ENCODE results near the gene SPIRE1.

Gene SPIRE1

DNA sequence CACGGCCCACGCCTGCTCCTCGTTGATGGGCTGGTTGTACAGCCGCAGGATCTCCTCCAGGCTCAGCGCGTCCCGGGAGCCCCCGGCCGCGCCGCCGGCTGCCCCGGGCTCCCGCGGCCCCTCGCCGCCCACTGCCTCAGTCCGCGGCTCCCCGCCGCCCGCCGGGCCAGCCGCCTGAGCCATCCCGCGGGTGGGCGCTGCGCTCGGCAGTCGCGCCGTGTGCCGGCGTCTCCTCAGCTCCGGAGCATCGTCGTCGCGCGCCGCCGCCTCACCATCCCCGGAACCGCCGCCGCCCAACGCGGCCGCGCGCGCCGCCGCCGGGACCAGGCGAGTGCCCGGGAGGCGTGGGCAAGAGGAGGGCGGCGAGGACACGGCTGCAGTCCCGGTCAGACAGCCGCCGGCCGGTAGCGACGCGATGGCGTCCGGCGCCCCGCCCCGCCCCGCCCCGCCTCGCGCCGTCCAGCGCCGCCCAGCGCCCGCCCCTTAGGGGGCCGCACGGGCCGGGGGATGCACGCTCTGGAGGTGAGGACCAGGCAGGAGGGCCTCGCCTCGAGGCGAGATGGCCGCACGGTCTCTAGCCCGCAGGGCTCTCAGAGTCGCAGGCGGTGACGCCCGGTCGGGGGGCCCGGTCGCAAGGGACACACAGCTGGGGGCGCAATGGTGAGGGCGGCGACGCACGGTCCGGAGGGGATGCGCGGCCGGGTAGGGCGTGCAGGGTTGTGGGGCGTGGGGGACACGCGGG is at the start of gene SPIRE1:
SPIRE1 (minus strand) TSS at position 424 of the 742 bp plus-strand sequence; CDS start at position 183, 241 bp downstream.
- DNase-seq = peak; percentile 46

DNA sequence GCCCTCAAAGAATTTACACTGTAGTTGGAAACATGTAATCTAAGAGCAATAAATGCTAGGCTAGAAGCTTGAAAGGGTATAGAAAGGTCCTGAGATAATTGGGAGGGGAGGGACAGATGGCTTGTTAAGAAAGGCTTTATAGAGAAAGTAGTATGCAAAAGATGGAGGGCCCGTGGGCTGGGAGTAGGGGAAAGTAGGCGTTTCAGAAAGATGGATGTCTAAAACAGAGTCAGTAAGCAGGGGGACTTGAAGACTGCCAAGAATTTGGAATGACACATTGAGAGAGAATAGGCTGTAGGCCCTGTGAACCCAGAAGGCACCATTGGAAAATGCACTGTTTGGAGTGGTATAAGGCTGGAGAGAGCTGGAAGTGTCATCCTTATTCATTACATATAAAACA is 45.8 kb upstream of the SPIRE1 start:
- no peak for DNase-seq

DNA sequence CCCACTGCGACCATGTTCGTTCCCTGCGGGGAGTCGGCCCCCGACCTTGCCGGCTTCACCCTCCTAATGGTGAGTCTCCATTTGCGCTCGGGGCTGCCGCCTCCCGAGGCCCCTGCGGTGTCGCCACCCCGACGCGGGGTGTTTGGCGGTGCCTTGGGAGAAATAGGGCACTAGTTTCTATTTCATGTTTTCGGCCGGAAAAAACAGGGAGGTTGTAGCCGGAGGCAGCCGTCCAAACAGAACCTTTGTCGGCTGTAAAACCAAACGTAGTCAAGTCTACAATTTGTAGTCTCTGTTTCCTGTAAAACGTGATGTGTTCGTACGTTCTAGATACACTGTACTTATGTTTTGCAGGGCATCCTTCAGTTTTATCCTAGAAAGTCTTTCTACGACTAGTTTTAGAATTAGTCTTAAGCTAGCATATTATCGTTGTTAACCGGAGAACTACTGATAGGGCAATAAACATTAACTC is 45.2 kb upstream of the SPIRE1 start:
- no peak for DNase-seq

DNA sequence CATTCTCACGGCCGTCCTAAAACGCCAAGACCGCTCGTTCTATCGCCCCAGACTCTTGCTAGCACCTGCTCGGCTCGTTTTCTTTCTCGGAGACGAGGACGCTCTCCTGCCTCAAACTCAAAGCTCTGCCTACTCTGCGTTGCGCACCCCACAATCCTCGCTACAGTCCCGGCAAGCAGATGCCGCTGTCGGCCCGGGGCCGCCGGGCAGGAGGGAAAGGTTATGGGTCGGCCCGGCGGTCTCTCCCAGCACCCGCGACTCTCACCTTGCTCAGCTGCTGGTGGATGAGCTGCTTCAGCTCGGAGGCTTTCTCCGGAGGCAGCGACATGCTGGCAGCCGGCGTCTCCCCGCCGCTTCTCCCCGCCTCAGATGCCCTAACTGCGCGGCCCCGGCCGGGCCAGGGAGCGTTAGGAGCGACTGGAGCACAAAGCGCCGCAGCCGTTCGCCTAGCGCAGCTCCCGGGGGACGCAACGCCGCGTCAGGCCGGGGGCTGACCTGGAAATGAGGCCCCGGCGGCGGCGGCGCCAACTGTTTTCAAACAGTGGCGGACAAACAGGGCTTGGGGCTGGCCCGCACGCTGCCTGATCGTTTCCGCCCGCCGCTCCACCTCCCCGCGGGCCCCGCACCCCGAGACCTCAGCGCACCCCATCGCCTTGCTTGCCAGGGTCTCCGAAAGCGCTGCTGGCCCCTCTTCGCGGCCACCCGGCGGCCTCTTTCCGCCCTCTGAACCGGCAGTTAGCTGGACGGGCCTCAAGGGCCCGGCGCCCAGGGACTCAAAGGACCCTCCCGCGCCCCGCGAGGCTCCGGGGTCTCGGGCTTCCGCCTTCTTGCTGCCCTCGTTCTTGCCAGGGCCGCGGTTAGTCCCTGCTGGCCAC is 44.6 kb upstream of the SPIRE1 start, which contains the start of the genes CEP76 and PSMG2:
CEP76 (minus strand) TSS at position 503 of the 875 bp plus-strand sequence; CDS start at position 328, 175 bp downstream.
PSMG2 (plus strand) TSS at position 822 of the 875 bp plus-strand sequence. CDS start 66 bp downstream, outside the sequence.
- peak; percentile 88 for DNase-seq

DNA sequence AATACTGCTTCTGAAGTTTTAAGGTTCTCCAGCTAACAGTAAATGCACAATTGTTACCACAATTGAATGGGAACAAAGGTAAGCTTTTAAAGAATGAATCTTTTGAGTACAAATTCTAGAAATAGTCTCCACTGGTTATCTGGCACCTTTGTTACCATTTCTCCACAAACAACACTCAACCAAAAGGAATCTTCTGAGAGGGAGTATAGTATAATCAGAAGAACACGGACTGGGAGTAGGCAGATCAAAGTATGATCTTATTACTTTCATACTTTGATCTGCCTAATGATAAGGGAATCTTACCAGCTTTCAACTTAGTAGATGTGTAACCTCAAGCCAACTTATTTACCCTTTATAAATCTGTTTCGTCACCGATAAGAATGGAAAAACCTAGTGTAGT is 43.3 kb upstream of the SPIRE1 start:
- DNase-seq = no peak

DNA sequence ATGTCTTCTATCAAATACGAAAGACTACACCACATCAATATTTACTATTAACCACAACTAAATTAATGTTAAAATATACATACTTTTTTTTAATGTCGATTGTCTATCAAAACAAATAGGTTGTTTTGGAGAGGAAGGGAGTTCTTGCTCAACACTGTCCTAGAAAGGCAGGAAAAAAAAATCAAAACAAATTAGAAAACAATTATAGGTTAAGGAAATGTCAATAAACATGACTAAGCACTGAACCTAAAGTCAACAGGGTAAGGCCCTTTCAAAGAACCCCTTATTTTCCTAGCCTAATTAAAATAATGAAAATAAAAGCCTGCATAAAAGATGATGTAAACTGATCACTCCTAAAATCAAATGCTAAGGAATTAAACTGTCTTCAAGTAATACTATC is 41.8 kb upstream of the SPIRE1 start:
- DNase-seq = no peak

DNA sequence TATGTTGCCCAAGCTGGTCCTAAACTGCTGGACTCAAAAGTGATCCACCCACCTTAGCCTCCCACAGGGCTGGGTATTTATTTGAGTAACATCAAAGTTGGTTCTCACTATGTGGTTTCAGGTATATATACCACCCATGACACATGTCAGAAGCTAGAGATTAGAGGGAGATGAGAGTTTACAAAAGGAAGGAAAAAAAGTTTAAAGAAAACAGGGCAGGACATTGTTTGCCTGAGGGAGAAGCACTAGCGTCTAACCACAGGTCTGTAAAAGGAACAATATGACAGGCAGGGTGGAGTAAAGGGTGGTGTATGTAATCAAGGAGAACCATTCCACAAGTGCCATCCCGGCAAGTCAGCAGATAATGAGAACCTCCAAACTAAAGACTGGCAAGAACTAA is 36.1 kb upstream of the SPIRE1 start:
- no peak for DNase-seq

DNA sequence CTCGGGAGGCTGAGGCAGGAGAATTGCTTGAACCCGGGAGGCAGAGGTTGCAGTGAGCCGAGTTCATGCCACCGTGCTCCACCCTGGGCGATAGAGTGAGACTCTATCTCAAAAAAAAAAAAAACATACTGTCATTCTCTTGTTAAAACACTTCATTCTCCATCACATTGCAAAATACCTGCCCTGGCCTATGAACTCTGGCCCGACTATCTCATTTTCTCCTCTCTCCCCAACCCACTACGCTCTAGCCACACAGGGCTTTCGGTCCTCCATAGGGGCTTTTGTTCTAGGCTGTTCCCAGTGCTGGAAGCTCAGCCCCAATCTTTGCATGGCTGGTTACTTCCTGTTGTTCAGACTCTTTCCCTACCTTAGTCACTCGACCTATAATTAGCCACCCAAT is 34.3 kb upstream of the SPIRE1 start:
- DNase-seq = no peak

DNA sequence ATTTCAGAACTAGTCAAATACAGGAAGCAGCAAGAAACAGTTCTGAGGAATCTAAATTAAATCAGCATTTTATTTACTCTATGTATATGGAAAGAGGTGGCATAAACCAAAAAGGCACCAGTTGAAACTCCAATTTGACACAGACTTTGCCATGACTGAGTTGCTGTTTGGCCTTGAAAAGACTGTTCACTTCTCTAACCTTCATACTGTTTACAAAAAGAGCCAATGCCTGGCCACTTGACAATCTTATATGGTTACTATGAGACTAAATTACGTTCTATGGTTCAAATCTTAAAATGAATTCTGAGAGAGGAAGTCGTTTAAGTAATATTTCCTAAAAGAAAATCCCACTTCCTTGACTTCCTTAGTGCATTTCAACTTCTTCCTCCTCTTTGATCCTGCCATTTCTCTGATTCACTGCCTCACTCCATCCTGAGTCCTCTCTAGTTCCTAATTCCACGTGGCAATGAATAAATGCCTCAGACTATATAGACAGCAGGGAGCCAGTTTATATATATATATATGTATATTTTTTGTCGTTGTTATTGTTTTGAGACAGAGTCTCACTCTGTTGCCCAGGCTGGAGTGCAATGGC is 31.4 kb upstream of the SPIRE1 start:
- DNase-seq = no peak

DNA sequence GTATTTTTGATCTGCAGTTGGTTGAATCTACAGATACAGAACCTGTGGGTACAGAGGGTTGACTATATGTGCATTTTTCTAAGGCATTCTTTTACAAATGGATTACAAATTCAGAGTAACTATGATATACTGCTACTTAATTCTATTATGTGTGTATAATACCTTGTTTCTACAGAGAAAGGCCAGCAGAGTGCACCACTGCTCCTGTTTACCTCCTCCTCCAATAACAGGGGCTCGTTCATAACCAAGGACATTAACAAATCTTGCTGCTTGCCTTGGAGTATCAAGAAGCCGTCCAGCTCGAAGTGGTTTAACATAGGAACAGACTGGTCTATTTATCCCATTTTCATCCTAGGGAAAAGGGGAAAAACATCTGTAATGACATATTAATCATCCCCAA is 28.2 kb upstream of the SPIRE1 start:
- no peak for DNase-seq

DNA sequence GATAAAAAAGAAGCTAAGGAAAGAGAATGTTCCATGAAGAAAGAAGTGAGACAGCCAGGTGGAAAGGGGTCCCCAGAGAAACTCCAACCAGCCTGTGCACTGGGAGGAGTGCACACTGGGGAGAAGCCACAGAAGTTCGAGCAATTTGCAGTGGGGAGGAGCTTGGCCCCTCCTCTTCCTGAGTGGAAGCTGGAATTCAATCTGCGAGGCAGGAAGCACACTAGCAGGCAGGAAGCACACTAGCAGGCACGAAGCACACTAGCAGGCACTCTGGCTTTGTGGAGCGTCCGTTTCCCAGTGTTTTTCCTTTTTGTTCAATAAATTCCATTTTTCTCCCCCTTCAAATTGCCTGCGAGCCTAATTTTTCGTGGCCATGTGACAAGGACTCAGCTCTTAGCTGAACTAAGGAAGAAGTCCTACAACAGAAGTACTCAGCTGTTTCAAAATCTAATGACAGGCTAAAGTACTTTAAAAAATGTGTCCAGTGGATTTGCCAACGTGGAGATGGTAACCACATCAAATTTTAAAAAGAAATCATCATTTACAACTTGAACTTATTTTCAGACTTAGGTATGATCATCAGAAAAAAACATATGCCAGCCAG is 21.4 kb upstream of the SPIRE1 start:
- no peak for DNase-seq

DNA sequence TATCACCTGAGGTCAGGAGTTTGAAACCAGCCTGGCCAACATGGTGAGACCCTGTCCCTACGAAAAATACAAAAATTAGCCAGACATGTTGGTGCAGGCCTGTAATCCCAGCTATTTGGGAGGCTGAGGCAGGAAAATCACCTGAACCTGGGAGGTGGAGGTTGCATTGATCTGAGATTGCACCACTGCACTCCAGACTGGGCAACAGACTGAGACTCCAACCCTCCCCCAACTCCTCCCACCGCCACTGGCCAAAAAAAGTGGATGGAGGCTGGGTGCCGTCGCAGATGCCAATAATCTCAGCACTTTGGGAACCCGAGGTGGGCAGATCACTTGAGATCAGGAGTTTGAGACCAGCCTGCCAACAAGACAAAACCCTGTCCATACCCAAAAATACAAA is 10.1 kb upstream of the SPIRE1 start:
- DNase-seq = no peak

DNA sequence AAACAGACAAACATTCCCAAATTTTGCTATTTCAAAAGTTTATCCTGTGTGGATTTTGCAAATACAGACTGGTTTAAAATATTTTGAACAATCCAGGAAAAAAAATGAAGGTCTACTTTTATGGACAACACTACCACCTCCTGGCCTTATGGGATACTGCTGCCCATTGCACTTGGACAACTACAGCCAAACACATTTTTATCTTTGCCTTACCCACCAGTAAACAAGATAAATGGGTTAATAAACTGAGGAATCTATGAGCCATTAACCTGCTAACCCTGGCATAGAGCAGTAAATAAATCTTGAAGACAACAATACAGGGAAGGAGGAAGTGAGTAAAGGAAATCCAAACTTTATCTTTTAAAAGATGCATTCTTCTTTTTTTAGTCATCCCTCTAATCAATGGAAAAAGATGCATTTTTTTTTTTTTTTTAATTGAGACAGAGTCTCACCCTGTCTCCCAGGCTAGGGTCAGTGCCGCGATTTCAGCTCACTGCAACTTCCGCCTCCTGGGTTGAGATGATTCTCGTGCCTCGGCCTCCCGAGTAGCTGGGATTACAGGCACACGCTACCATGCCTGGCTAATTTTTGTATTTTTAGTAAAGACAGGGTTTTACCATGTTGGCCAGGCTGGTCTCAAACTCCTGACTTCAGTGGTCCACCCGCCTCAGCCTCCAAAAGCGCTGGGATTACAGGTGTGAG is 2.1 kb upstream of the SPIRE1 start:
- peak; percentile 62 for DNase-seq

DNA sequence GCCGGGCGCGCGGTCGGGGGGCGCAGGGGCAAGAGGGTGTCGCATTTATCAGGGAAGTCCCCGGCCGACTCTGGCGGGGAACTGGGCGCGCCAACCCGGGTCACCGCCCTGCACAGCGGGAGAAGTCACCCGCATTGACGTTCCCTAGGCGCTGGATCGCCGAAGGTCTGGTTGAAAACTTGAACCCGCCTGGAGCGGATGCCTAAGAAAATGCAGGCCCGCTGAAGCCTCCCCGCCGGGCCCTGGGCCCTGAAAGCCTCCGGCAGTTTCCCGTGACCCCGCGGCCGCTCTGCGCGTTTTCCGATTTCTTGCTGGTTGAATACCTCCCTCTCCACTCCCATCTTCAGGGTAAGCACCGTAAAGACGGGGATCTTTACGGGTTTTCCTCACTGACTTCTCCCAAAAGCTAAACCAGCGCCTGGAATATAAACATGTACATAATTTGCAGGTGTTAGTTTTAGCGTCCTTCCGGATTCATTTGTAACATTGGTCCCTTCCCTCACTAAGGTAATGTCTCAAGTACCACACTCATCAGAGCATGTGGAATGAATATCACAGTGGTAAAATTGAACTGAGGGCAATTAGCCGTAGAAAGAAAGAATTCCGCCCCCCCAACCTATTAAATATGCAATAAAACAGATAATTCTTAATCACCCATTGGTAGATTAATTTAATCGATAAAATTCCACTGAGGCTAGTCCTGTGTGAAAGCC is 675 bp upstream of the SPIRE1 start:
- DNase-seq = peak; percentile 38

DNA sequence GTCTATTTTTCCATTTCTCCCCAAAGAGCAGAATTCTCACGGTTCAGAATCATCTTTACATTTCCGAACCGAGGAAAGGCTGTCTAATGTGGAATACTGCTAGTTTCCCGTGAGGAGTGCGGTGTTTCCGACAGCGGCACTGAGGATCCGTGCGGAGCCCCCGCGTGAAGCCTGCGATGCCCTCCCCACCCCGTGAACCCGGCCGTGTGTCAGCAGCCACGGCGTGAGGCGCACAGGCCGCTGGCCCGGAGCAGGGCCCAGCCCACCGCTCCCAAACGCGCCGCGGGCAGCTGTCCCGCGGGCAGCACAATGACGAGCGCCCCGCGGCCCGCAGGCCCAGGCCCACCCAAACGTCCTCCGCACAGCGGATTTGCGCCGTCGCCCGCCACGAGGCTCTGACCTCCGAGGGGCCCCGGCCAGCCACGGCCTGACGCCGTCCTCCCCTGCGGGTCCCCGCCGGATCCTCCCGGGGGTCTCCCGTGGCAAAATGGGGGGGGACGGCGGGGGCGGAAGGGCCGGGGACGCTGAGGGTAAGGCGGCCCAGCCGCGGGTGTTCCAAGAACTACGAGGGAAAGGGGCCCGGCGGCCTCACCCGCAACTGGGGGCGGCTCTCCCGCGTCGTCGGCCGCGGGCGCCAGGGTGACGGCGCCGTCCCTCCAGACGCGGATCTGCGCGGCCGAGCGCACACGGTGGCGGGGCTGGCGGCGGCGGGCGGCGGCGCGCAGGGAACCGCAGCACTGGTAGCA is 796 bp downstream of the SPIRE1 start:
- peak; percentile 38 for DNase-seq

DNA sequence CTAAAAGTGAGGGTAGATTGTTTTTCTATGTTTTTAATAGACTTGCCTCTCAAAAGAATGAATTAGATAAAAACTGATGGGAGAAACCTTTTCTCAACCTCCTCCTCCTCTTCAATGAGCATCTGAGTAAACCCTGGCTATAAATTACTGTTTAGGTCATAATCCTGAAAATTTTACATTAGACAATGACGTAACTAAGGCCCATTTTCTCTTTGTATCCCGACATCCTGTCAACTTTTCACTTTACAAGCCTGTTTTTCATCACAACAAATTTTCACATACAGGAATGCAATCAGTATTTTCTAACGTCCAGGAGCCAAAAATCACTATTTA is 1.3 kb downstream of the SPIRE1 start:
- no peak for DNase-seq

DNA sequence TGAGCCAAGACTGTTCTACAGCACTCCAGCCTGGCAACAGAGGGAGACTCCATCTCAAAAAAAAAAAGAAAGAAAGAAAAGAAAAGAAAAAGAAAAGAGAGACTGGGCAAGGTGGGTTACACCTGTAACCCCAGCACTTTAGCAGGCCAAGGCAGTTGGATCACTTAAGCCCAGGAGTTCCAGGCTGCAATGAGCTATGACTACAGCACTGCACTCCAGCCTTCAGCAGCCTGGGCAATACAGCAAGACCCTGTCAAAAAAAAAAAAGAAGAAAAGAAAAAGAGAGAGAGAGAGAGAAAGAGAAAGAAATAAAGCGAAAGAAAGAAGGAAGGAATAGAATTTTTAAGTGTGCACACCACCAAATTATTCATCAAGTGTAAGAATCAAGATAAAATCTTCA is 2.9 kb downstream of the SPIRE1 start:
- DNase-seq = no peak

DNA sequence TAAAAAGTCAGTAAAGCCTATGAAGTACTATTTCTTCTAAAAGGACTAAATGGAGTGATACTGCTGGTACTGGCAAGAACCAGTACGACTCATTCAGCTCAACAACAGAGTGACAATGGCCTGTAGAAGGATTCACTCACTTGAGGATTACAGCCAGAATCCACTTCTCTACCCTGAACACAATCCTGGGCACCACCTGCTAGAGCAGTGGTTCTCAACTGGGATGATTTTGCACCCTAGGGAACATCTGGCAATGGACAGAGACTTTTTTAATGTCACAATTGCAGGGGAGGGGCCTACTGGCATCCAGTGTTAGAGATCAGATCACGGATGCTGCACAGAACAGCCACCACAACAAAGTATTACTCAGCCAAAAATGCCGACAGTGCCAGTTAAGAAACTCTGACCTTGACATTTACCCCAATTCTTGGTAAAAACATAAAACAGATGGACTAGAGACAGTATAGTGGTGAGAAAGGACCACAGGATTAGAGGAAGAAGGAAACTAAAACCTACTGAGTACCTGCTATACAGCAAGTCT is 5.0 kb downstream of the SPIRE1 start:
- peak; percentile 33 for DNase-seq

DNA sequence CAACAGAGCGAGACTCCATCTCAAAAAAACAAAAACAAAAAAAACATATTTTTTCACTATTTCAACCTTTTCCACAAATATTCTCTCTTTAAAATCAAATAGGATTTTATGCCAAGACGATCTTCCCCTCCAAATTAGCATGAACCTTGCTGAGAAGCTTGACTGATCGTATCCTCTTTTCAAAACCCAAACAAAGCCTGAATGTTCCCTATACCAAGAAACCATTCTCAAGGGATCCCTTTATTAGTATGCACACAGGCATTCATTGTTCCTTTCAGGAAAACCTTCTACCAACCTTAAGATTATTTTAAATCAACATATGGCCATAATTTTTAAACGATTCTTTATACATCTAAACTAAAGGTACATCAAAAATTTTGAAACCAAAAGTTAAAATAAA is 6.3 kb downstream of the SPIRE1 start:
- no peak for DNase-seq

DNA sequence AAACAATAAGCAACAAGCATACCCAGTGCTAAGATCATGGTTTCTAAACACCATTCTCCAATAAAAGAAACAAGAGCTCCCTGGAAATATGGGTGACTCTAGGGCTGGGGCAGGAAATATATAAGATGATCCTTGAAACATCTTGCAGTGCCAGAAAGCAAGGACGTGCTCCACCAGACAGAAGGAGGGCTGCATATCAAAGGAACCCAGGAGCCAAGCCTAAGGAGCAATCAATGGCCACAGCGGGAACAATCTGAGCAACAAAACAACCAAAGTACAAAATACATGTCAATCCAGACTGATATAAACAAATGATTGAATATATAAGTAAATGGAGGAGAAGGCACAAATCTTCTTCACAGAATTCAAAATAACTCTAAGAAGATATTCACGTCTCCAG is 10.1 kb downstream of the SPIRE1 start:
- DNase-seq = no peak

DNA sequence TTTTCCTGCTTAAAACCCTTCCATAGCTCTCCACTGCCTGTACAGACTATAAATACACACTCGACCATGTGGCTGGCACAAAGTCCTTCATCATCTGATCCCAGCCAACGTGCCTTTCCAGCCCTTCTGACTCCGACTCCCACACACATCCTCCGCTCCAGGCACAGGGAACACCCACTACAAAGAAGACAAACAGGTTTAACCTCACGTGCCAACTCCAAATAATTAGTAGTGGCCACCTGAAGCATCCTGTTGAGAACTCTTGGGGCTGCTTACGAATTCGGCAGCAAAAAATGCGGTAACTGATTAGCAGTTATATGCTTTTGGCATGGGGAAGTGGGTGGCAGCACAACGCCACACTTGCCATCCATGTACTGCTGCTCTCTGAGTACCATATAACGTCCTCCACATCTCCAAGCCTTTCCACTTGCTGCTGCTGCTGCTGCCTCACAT is 12.1 kb downstream of the SPIRE1 start:
- DNase-seq = no peak

Data from stimulated activated CD8-positive, alpha-beta memory T cell treated with anti-CD3 and anti-CD28 coated beads, Interleukin-4, amount 100 ng/mL, for 48 hours (primary cell).